ENCODE data around the gene PHF21A.

DNA sequence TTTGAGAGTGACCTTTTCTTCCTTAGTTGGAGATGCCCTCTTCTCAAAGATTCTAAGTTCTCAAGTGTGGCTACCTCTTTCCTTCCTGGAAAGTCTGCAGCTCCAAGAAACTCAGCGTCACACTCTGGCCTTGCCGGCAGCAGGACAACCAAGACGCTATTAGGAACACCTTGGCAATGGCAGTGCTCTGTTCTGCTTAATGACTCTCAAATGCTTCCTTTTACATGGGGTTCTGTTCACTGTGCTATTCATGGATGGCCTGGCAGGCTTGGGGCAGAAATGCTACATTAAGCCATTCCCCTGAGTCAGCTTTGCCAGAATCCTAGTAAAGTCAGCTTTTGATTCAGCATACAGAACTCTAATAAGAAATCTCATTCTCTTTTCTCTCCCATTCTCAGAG lies 172.9 kb downstream of the PHF21A start:
- TF ChIP-seq POLR2A (IDR thresholded peaks at IDR 0.05) (no peak), CTCF (IDR thresholded peaks at IDR 0.05) (no peak)

All from uterus (tissue), 2 donors.